Tracheal epithelial cell (primary cell): ENCODE measurements around the gene FGF2. TPM values are rescaled to one million over a fixed set of nuclear protein-coding genes. Genes with fewer than 3 reads are reported as not detected.

Experiments used
- total RNA-seq: library from RNA; depleted of rRNA; stranded (reverse); fragments of >200 nt; gene quantifications from 2 replicates; pipeline ENCODE4 v1.2.1, GENCODE V29; 2014

Gene FGF2
- total RNA-seq, result 6.0 and 8.0 TPM in 2 replicates

DNA sequence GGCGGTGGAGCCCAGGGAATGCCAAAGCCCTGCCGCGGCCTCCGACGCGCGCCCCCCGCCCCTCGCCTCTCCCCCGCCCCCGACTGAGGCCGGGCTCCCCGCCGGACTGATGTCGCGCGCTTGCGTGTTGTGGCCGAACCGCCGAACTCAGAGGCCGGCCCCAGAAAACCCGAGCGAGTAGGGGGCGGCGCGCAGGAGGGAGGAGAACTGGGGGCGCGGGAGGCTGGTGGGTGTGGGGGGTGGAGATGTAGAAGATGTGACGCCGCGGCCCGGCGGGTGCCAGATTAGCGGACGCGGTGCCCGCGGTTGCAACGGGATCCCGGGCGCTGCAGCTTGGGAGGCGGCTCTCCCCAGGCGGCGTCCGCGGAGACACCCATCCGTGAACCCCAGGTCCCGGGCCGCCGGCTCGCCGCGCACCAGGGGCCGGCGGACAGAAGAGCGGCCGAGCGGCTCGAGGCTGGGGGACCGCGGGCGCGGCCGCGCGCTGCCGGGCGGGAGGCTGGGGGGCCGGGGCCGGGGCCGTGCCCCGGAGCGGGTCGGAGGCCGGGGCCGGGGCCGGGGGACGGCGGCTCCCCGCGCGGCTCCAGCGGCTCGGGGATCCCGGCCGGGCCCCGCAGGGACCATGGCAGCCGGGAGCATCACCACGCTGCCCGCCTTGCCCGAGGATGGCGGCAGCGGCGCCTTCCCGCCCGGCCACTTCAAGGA lies at the start of gene FGF2:
Gene FGF2, plus strand, starts transcription at position 279 of the 705 bp plus-strand sequence. Its CDS starts 344 bp downstream, at position 623.

DNA sequence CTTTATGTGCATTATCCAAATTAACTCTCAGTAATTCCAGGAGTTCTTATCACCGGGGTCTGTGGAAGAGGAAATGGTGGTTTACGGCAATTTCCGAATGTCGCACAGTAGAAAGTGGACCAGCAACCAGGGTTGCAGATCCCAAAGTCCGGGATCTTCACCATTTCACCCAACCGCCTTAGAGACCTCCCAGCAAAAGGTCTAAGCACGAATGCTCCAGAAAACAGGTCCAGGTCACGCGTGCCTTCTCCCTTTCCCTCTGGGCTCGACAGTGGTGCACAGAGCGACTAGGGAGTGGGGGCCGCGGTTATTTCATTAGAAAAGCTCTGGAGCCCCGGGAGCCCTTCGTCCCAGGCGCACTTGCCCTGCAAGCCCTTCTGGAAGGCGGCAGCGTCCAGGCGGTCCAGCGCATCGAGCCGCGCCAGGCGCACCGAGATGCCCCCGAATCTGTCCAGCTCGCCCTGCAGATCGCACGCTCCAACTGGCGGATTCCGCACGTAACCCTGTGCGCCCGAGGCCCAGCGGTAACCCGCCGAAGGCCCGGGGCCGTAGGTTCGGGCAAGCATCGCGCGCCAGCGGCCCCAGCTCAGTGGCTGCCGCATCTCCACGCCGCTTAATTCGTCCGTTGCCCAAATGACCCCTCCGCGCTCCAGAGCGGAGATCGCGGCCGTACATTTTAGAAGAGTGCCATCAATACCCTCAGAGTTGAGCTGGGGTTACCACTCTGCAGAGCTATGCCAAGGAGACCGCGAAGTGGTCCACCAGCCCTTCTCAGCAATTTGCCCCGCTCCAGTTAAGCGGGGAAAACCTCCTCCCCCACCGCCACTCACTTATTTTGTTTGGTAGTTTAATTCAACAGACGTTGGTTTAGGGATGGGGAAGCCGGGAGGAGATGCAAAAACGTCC lies 95.6 kb downstream of the FGF2 start, which contains the start of gene NUDT6:
Gene NUDT6, minus strand, starts transcription at position 627 of the 906 bp plus-strand sequence. Its CDS starts 25 bp downstream, at position 602.

Other genes with a start within 250 kb of the FGF2 start
- not detected in 2 replicates for gene IL21, start 205.8 kb upstream of the FGF2 start, total RNA-seq
- 3.1 and 4.0 TPM in 2 replicates for gene BBS12, start 94.1 kb upstream of the FGF2 start, total RNA-seq
- gene NUDT6, start 95.8 kb downstream of the FGF2 start, total RNA-seq, result 5.8 and 10.9 TPM in 2 replicates